Nephron (organoid): ENCODE results near the gene PLEKHG4.

Experiments
- H3K27ac Mint-ChIP-seq, 3 experiments: 2 replicates each; pipeline ENCODE4 v1.8.0; 2020; ENCODE audit warnings: mixed read lengths in 3 of 3, mild to moderate bottlenecking in 2 of 3, moderate library complexity in 1 of 3
- H3K27me3 Mint-ChIP-seq: 2 replicates; pipeline ENCODE4 v1.8.0; 2021; ENCODE audit warnings: low read depth, mild to moderate bottlenecking, moderate library complexity, mixed read lengths
- H3K36me3 Mint-ChIP-seq: 2 replicates; pipeline ENCODE4 v1.8.0; 2020; ENCODE audit warnings: low read depth, mixed read lengths
- H3K4me1 Mint-ChIP-seq: 2 replicates; pipeline ENCODE4 v1.8.0; 2020; ENCODE audit warnings: mixed read lengths
- H3K4me3 Mint-ChIP-seq, 3 experiments: 2 replicates each; pipeline ENCODE4 v1.8.0; 2020; ENCODE audit warnings: mild to moderate bottlenecking in 3 of 3, mixed read lengths in 3 of 3, moderate library complexity in 2 of 3
- H3K9me3 Mint-ChIP-seq: 2 replicates; pipeline ENCODE4 v1.8.0; 2020; ENCODE audit warnings: mixed read lengths
- TF ChIP-seq, protein P1 (sequence below), 3 experiments: fragments of 200-600 bp; sonication (generic); IDR thresholded peaks; one replicate each; pipeline ENCODE4 v1.5.0; 2021; ENCODE audit warnings: antibody characterized with exemption in 3 of 3; ENCODE audit not compliant: unreplicated experiment in 3 of 3

PLEKHG4 gene

DNA sequence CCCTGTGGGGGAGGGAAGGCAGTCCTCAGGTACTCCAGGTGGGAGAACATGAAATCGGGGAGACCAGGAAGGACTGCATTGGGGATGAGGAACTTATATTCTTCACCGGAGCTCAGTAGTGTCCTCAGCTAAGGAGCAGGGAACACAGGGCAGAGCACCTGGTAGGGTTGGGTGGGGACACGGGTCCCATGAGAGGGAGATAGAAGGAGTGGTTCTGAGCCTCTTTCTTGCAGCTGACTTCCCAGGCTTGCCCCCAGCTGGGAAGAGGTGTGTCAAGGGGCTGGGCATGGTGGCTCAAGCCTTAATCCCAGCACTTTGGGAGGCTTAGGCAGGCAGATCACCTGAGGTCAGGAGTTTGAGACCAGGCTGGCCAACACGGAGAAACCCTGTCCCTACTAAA is 34.1 kb upstream of the PLEKHG4 start:
- peaks cover 27% of the 10 kb centered on the region for H3K4me1 Mint-ChIP-seq
- H3K27me3 Mint-ChIP-seq: peaks cover 21% of the 10 kb centered on the region
- no peaks in the 10 kb centered on the region for H3K9me3 Mint-ChIP-seq
- TF ChIP-seq, protein P1, sequence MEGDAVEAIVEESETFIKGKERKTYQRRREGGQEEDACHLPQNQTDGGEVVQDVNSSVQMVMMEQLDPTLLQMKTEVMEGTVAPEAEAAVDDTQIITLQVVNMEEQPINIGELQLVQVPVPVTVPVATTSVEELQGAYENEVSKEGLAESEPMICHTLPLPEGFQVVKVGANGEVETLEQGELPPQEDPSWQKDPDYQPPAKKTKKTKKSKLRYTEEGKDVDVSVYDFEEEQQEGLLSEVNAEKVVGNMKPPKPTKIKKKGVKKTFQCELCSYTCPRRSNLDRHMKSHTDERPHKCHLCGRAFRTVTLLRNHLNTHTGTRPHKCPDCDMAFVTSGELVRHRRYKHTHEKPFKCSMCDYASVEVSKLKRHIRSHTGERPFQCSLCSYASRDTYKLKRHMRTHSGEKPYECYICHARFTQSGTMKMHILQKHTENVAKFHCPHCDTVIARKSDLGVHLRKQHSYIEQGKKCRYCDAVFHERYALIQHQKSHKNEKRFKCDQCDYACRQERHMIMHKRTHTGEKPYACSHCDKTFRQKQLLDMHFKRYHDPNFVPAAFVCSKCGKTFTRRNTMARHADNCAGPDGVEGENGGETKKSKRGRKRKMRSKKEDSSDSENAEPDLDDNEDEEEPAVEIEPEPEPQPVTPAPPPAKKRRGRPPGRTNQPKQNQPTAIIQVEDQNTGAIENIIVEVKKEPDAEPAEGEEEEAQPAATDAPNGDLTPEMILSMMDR (IDR thresholded peaks at IDR 0.05; ENCODE audit: unreplicated experiment in 3 of 3): no peak
- peak overlapping the region; percentile 82 to 90 (median 89) for H3K4me3 Mint-ChIP-seq
- peak overlapping the region; percentile 43 to 89 (median 68) for H3K27ac Mint-ChIP-seq
- no peaks in the 10 kb centered on the region for H3K36me3 Mint-ChIP-seq

- TF ChIP-seq, protein P1 (IDR thresholded peaks at IDR 0.05; ENCODE audit: unreplicated experiment in 3 of 3): no peak
- peaks cover 31% of the 10 kb centered on the region for H3K4me1 Mint-ChIP-seq
- H3K9me3 Mint-ChIP-seq: no peaks in the 10 kb centered on the region
- no peaks in the 10 kb centered on the region for H3K36me3 Mint-ChIP-seq
- H3K27me3 Mint-ChIP-seq: peaks cover 24% of the 10 kb centered on the region
- H3K4me3 Mint-ChIP-seq: peak overlapping the region; percentile 82 to 90 (median 89)
- peak overlapping the region; percentile 43 to 89 (median 68) for H3K27ac Mint-ChIP-seq
These were observed 33.7 kb upstream of the PLEKHG4 start for GRCh38 chr16:67245674-67246080.

DNA sequence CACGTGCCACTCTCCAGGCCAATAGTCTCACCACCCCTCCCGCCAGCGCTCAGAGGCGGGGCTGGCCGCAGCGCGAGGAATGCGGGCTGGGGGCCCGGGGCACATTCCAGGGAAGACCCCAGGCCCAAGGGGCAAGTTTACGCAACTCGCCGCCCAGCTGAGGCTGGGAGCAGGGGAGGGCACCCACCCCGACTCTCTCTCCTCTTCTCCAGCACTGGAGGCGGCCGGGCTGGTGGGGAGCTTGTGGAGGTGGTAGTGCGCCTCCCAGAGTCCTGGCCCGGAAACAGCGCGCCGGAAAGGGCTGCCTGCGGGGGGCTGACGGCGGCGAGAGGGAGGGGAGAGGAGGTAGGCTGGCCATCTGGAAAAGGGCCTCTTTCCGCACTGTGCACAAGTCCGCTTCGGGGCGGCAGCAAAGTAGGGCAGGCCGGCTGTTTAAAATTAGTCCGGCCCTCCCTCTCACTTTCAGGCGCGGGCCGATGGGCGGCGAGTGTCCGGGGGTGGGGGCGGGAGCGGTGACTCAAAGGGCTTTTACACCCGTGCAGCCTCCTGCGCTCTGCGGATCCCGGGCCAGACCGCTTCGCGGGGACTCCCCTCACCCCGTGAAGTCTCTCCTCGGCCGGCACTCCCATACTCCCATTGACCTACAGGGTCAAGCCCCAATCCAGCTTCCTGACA is 33.1 kb upstream of the PLEKHG4 start:
- Mint-ChIP-seq H3K27me3 (peaks cover 28% of the 10 kb centered on the region), H3K9me3 (no peaks in the 10 kb centered on the region), H3K36me3 (no peaks in the 10 kb centered on the region), H3K4me3 (peak overlapping the region; percentile 87 to 90 (median 89)), H3K27ac (peak overlapping the region in 2 of 3 experiments; percentile 43 to 89), H3K4me1 (peaks cover 34% of the 10 kb centered on the region)
- TF ChIP-seq, protein P1 (IDR thresholded peaks at IDR 0.05; ENCODE audit: unreplicated experiment in 3 of 3): peak in 2 of 3 experiments; percentile 29 to 54

GRCh38 chr16:67246756-67247191 is 32.6 kb upstream of the PLEKHG4 start:
- Mint-ChIP-seq H3K4me3 (peak overlapping the region; percentile 87 to 90 (median 89)), H3K27ac (peak overlapping the region in 2 of 3 experiments; percentile 59 to 89), H3K36me3 (no peaks in the 10 kb centered on the region), H3K9me3 (no peaks in the 10 kb centered on the region), H3K27me3 (peaks cover 28% of the 10 kb centered on the region), H3K4me1 (peaks cover 34% of the 10 kb centered on the region)
- TF ChIP-seq, protein P1 (IDR thresholded peaks at IDR 0.05; ENCODE audit: unreplicated experiment in 3 of 3): no peak

- TF ChIP-seq, protein P1 (IDR thresholded peaks at IDR 0.05; ENCODE audit: unreplicated experiment in 3 of 3): no peak
- peaks cover 34% of the 10 kb centered on the region for H3K4me1 Mint-ChIP-seq
- peak within 1 kb of the TSS; percentile 87 to 90 (median 89) for H3K4me3 Mint-ChIP-seq
- H3K9me3 Mint-ChIP-seq: no peaks in the 10 kb centered on the region
- H3K27me3 Mint-ChIP-seq: peaks cover 28% of the 10 kb centered on the region
- H3K36me3 Mint-ChIP-seq: no peaks in the 10 kb centered on the region
- peak within 1 kb of the TSS; percentile 46 to 89 (median 59) for H3K27ac Mint-ChIP-seq
These were observed 31.9 kb upstream of the PLEKHG4 start, which contains the start of gene FHOD1 for GRCh38 chr16:67247192-67248072. FHOD1 (minus strand) TSS chr16:67247481; CDS start chr16:67247410, 71 bp downstream.
